Measurements from ENCODE around the gene TTLL11. TPM values are rescaled to one million over a fixed set of nuclear protein-coding genes. Genes with fewer than 3 reads are reported as not detected.
A peak's percentile ranks its signal among the peaks of the same experiment; 100 is the strongest.

The TTLL11 gene
- total and polyA plus RNA-seq, 2 of the 8 experiments (the other 6 are each of a cell fraction or from before 2014, with no cell fraction given), result 0.56 to 0.80 TPM

DNA sequence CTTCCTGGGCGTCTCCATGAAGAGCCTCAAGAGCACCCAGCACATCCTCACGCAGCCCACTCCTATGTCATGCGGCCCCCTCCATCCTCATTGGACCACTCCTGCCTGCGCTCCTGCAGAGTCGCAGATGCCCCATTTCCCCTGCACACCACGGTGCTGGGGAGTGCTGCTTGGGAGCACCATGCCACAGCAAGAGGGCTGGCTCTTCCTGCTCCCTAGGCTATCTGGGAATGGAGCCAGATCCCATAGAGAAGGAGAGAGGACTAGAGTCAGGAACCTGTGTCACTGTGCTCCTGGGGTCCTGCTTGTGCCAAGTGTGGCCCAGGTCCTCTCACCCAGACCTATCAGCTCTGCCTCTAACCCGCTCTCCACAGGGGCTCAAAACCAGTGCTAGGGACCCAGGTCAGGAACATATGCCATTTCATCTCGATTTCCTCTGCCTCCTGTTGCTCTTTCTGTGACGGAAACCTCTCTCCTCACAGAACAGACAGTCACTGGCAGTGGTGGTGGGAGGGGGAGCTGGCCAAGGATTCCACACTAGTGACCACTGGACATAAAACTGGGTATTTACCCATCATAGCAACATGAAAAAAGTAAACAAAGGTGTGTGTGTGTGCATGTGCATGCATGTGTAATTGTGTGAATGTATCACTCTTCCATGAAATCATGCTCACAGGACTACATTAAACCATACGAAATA, 178.4 kb downstream of the TTLL11 start:
- DNase-seq (ENCODE audit: low read depth in 1 of 2, low spot score in 2 of 2) (no peak), FAIRE-seq (no peak)
- no peak overlapping the region for H2BK12ac ChIP-seq (ENCODE audit: low read depth, low read length)
- no peaks in the 10 kb centered on the region for H3K79me2 ChIP-seq (ENCODE audit: control insufficient read depth in 1 of 2, insufficient read depth in 2 of 2, low read length in 2 of 2)
- POLR2A ChIA-PET (ENCODE audit: partially characterized antibody), result no interaction called here
- no peak overlapping the region for H3K4me3 ChIP-seq (ENCODE audit: extremely low read depth in 1 of 4, insufficient read depth in 2 of 4, low read depth in 3 of 4, low read length in 4 of 4)
- H4K91ac ChIP-seq (replicated peaks; ENCODE audit: insufficient read length, low read length), result no peak overlapping the region
- H3K27me3 ChIP-seq (replicated peaks in 1 of 4; ENCODE audit: control insufficient read depth in 3 of 4, extremely low read depth in 1 of 4, insufficient read depth in 3 of 4, low read length in 3 of 4), result no peaks in the 10 kb centered on the region
- no peaks in the 10 kb centered on the region for H4K20me1 ChIP-seq (replicated peaks in 1 of 2; ENCODE audit: control insufficient read depth in 1 of 2, insufficient read depth in 2 of 2, low read length in 2 of 2)
- H3K23me2 ChIP-seq (ENCODE audit: low read depth, low read length), result no peaks in the 10 kb centered on the region
- no peak overlapping the region for H3K4ac ChIP-seq (replicated peaks; ENCODE audit: insufficient read length, low read depth, low read length)
- H3K79me1 ChIP-seq (ENCODE audit: low read depth, low read length), result no peaks in the 10 kb centered on the region
- no peak overlapping the region for H2AK5ac ChIP-seq (ENCODE audit: low read depth, low read length)
- CTCF ChIA-PET (ENCODE audit: partially characterized antibody), result interaction anchor here (0.7 to 1.1 kb wide), 3 partner anchors 15 to 29 kb away, joined by 3 to 4 read pairs (median 3); no protein-coding TSS in a partner anchor
- no peaks in the 10 kb centered on the region; a peak in 1 of 7 replicates for H3K4me1 ChIP-seq (replicated peaks in 1 of 4; ENCODE audit: control insufficient read depth in 3 of 4, insufficient read depth in 4 of 4, low read length in 3 of 4)
- no peak overlapping the region for H2BK120ac ChIP-seq (replicated peaks; ENCODE audit: low read depth, low read length)
- no peak overlapping the region for H3K18ac ChIP-seq (ENCODE audit: extremely low read depth, low read length)
- no peak overlapping the region for H3K23ac ChIP-seq (ENCODE audit: insufficient read length)
- no peak overlapping the region for H2BK15ac ChIP-seq (ENCODE audit: low read length)
- no peak overlapping the region for H2BK5ac ChIP-seq (ENCODE audit: low read depth, low read length)
- no peak overlapping the region for H3K4me2 ChIP-seq (ENCODE audit: insufficient read depth in 1 of 2, low read depth in 2 of 2, low read length in 2 of 2)
- no peaks in the 10 kb centered on the region for H3K36me3 ChIP-seq (ENCODE audit: control insufficient read depth in 2 of 4, insufficient read depth in 4 of 4, low read length in 3 of 4)
- H4K8ac ChIP-seq (ENCODE audit: extremely low read depth, insufficient read depth, low read length), result no peak overlapping the region
- H3K27ac ChIP-seq (ENCODE audit: low read depth, low read length), result no peak overlapping the region
- no peak overlapping the region for H3K9ac ChIP-seq (replicated peaks in 1 of 4; ENCODE audit: extremely low read depth in 1 of 4, low read depth in 3 of 4, low read length in 3 of 4)
- H3K56ac ChIP-seq (replicated peaks; ENCODE audit: insufficient read length, low read depth, low read length), result no peak overlapping the region
- WGBS, 2 experiments (ENCODE audit: extremely low coverage in 1 of 2, insufficient coverage in 1 of 2, insufficient read length in 1 of 2, insufficient replicate concordance in 2 of 2, low coverage in 1 of 2, low lambda C conversion rate in 2 of 2, missing lambda C conversion rate in 1 of 2), result 88% methylated on average over 10 of the region's 10 CpGs; no CpG with 5 or more reads in 1 of the 2 experiments
- no peak overlapping the region for H2BK20ac ChIP-seq (ENCODE audit: low read length)
- H4K5ac ChIP-seq (ENCODE audit: insufficient read length, low read depth, low read length), result no peak overlapping the region
- H3K14ac ChIP-seq (ENCODE audit: insufficient read length), result no peak overlapping the region
- no peaks in the 10 kb centered on the region for H3K9me3 ChIP-seq (ENCODE audit: insufficient read depth in 2 of 2, low read depth in 1 of 2, low read length in 1 of 2)
- peak overlapping the region; percentile 5; the same call in 1 of the 2 replicates for H2AFZ ChIP-seq (ENCODE audit: low read length)
- TF ChIP-seq KDM1A (IDR thresholded peaks at IDR 0.05; ENCODE audit: borderline replicate concordance, low read length) (no peak), GTF2F1 (IDR thresholded peaks at IDR 0.05; ENCODE audit: borderline replicate concordance, low read depth, low read length) (no peak), KDM5A (IDR thresholded peaks at IDR 0.05; ENCODE audit: low read length) (no peak), SP1 (IDR thresholded peaks at IDR 0.05; ENCODE audit: low read depth, low read length) (no peak), BACH1 (IDR thresholded peaks at IDR 0.05; ENCODE audit: low read length) (no peak), SP2 (IDR thresholded peaks at IDR 0.05; ENCODE audit: low read length) (no peak), NRF1 (IDR thresholded peaks at IDR 0.05; ENCODE audit: low read depth, low read length) (no peak), TBP (IDR thresholded peaks at IDR 0.05; ENCODE audit: low read depth, low read length) (no peak), TAF1 (IDR thresholded peaks at IDR 0.05; ENCODE audit: low read depth, low read length) (no peak), EZH2 (IDR thresholded peaks at IDR 0.05; ENCODE audit: low read depth, low read length, severe bottlenecking) (no peak), GABPA (IDR thresholded peaks at IDR 0.05; ENCODE audit: borderline replicate concordance, insufficient read depth, low read length) (no peak), POLR2A (IDR thresholded peaks at IDR 0.05; ENCODE audit: control extremely low read depth in 1 of 2, low read depth in 2 of 2, low read length in 2 of 2) (no peak), CBX5 (IDR thresholded peaks at IDR 0.05; ENCODE audit: low read depth, low read length) (no peak), TCF12 (IDR thresholded peaks at IDR 0.05; ENCODE audit: low read depth, low read length) (no peak)
- TF ChIP-seq, protein P1, sequence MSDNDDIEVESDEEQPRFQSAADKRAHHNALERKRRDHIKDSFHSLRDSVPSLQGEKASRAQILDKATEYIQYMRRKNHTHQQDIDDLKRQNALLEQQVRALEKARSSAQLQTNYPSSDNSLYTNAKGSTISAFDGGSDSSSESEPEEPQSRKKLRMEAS (IDR thresholded peaks at IDR 0.05), result no peak

Data from H1 (cell line).